Hepatic stellate cell (primary cell): ENCODE measurements around the gene MLST8.
"Not testable (repeated sequence)": the region's sequence is repeated elsewhere in the genome, so short reads cannot be mapped to it uniquely, and the experiment has no call there.

Experiments used
- DNase-seq: peaks from one replicate; pipeline ENCODE4 v3.0.0; 2011; ENCODE audit warnings: low spot score

MLST8 gene

GRCh38 chr16:2246301-2246885 is 41.1 kb downstream of the MLST8 start:
- DNase-seq = no peak

GRCh38 chr16:2250652-2251295 is 45.5 kb downstream of the MLST8 start:
- no peak for DNase-seq

GRCh38 chr16:2251296-2252111 is 46.2 kb downstream of the MLST8 start, which contains the start of gene ECI1:
Gene ECI1, minus strand, starts transcription at chr16:2251587. Its CDS starts 21 bp downstream, at chr16:2251566.
- peak; percentile 99 for DNase-seq

GRCh38 chr16:2252806-2253148 is 47.5 kb downstream of the MLST8 start:
- no peak for DNase-seq

- DNase-seq = no peak
Observed at GRCh38 chr16:2253293-2253692, 48.0 kb downstream of the MLST8 start.

- DNase-seq = no peak
Observed at GRCh38 chr16:2256531-2257140, 51.4 kb downstream of the MLST8 start.

- no peak for DNase-seq
Observed at GRCh38 chr16:2257726-2258125, 52.5 kb downstream of the MLST8 start.

- not testable (repeated sequence) for DNase-seq
Observed at GRCh38 chr16:2258530-2258929, 53.3 kb downstream of the MLST8 start.
